Measurements from ENCODE around the gene SIRT7.
"Not testable (repeated sequence)": the region's sequence is repeated elsewhere in the genome, so short reads cannot be mapped to it uniquely, and the experiment has no call there.

Gene SIRT7

GRCh38 chr17:81954131-81955057 lies 36.4 kb upstream of the SIRT7 start:
- no peak for DNase-seq (ENCODE audit: low spot score)

- not testable (repeated sequence) for DNase-seq (ENCODE audit: low spot score)
These were observed 35.5 kb upstream of the SIRT7 start for GRCh38 chr17:81953443-81953842.

GRCh38 chr17:81952792-81953228 lies 34.8 kb upstream of the SIRT7 start:
- no peak for DNase-seq (ENCODE audit: low spot score)

- DNase-seq (ENCODE audit: low spot score) = no peak
These were observed 34.1 kb upstream of the SIRT7 start for GRCh38 chr17:81951785-81952684.

GRCh38 chr17:81950501-81950900 lies 32.5 kb upstream of the SIRT7 start:
- no peak for DNase-seq (ENCODE audit: low spot score)

- DNase-seq (ENCODE audit: low spot score) = no peak
These were observed 30.8 kb upstream of the SIRT7 start for GRCh38 chr17:81948635-81949378.

GRCh38 chr17:81947189-81947588 lies 29.2 kb upstream of the SIRT7 start, which contains the start of gene MYADML2:
TSS of gene MYADML2 (minus strand) at chr17:81947233. CDS start at chr17:81941741, 5,492 bp downstream.
- no peak for DNase-seq (ENCODE audit: low spot score)

GRCh38 chr17:81944858-81945257 lies 26.9 kb upstream of the SIRT7 start:
- no peak for DNase-seq (ENCODE audit: low spot score)

GRCh38 chr17:81942167-81942553 lies 24.2 kb upstream of the SIRT7 start:
- DNase-seq (ENCODE audit: low spot score) = no peak

- DNase-seq (ENCODE audit: low spot score) = no peak
These were observed 23.6 kb upstream of the SIRT7 start for GRCh38 chr17:81941484-81942166.

- no peak for DNase-seq (ENCODE audit: low spot score)
These were observed 22.8 kb upstream of the SIRT7 start for GRCh38 chr17:81940538-81941483.

GRCh38 chr17:81939881-81940385 lies 22.0 kb upstream of the SIRT7 start:
- no peak for DNase-seq (ENCODE audit: low spot score)

GRCh38 chr17:81939218-81939617 lies 21.2 kb upstream of the SIRT7 start:
- DNase-seq (ENCODE audit: low spot score) = no peak

- no peak for DNase-seq (ENCODE audit: low spot score)
These were observed 17.7 kb upstream of the SIRT7 start for GRCh38 chr17:81935709-81936084.

GRCh38 chr17:81934850-81935708 lies 17.1 kb upstream of the SIRT7 start:
- DNase-seq (ENCODE audit: low spot score) = no peak

- no peak for DNase-seq (ENCODE audit: low spot score)
These were observed 16.3 kb upstream of the SIRT7 start for GRCh38 chr17:81934098-81934757.

- DNase-seq (ENCODE audit: low spot score) = no peak
These were observed 15.3 kb upstream of the SIRT7 start for GRCh38 chr17:81933178-81933699.

- DNase-seq (ENCODE audit: low spot score) = no peak
These were observed 14.5 kb upstream of the SIRT7 start for GRCh38 chr17:81932333-81932983.
